Measurements from ENCODE around the gene RPL35.

DNA sequence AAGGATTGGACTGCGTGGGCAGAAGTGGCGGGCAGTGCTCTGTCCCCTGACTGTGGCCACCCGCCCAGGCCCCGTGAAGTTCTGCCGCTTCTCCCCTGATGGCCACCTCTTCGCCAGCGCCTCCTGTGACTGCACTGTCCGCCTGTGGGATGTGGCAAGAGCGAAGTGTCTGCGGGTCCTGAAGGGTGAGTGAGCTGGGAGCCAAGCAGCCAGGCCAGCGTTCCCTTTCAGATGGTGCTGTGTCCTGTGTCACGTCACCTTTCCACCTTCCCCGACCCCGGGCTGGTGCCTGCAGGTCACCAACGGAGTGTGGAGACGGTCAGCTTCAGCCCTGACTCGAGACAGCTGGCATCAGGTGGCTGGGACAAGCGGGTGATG, 6.2 kb downstream of the RPL35 start:
- TF ChIP-seq GATA2 (IDR thresholded peaks at IDR 0.05; ENCODE audit: low read depth, low read length) (no peak), GATA3 (IDR thresholded peaks at IDR 0.05; ENCODE audit: low read depth, low read length) (no peak)
